Mesothelial cell of epicardium (in vitro differentiated cells): ENCODE results near the gene ELAVL3. TPM values are rescaled to one million over a fixed set of nuclear protein-coding genes. Genes with fewer than 3 reads are reported as not detected.

Source experiments
- DNase-seq, 2 experiments: peaks; one replicate each; pipeline ENCODE4 v3.0.0; 2021; ENCODE audit warnings: low spot score in 2 of 2; ENCODE audit not compliant: unreplicated experiment in 2 of 2
- H3K27ac Mint-ChIP-seq: 2 replicates; pipeline ENCODE4 v1.8.0; 2021; ENCODE audit warnings: mixed read lengths
- H3K27me3 Mint-ChIP-seq: 2 replicates; pipeline ENCODE4 v1.8.0; 2021; ENCODE audit warnings: low read depth, mixed read lengths
- H3K36me3 Mint-ChIP-seq: 2 replicates; pipeline ENCODE4 v1.8.0; 2021; ENCODE audit warnings: mixed read lengths
- H3K4me1 Mint-ChIP-seq: 2 replicates; pipeline ENCODE4 v1.8.0; 2021; ENCODE audit warnings: mixed read lengths
- H3K4me3 Mint-ChIP-seq: 2 replicates; pipeline ENCODE4 v1.8.0; 2021; ENCODE audit warnings: mild to moderate bottlenecking, moderate library complexity, mixed read lengths
- H3K9me3 Mint-ChIP-seq: 2 replicates; pipeline ENCODE4 v1.8.0; 2021; ENCODE audit warnings: mixed read lengths
- total RNA-seq: library from RNA; stranded (reverse); gene quantifications from 3 replicates; pipeline ENCODE4 v1.2.1, GENCODE V29; 2021
- TF ChIP-seq, protein P1 (sequence below): fragments of 200-600 bp; sonication (generic); IDR thresholded peaks from one replicate; pipeline ENCODE4 v1.5.0; 2021; ENCODE audit warnings: antibody characterized with exemption; ENCODE audit not compliant: unreplicated experiment

ELAVL3 gene
- total RNA-seq, 1 donor from 2014 or later = 0.07 TPM

- Mint-ChIP-seq H3K4me1 (no peaks in the 10 kb centered on the region), H3K36me3 (peaks cover 18% of the 10 kb centered on the region), H3K27me3 (no peaks in the 10 kb centered on the region), H3K9me3 (no peaks in the 10 kb centered on the region), H3K4me3 (no peak overlapping the region), H3K27ac (no peak overlapping the region)
- TF ChIP-seq, protein P1, sequence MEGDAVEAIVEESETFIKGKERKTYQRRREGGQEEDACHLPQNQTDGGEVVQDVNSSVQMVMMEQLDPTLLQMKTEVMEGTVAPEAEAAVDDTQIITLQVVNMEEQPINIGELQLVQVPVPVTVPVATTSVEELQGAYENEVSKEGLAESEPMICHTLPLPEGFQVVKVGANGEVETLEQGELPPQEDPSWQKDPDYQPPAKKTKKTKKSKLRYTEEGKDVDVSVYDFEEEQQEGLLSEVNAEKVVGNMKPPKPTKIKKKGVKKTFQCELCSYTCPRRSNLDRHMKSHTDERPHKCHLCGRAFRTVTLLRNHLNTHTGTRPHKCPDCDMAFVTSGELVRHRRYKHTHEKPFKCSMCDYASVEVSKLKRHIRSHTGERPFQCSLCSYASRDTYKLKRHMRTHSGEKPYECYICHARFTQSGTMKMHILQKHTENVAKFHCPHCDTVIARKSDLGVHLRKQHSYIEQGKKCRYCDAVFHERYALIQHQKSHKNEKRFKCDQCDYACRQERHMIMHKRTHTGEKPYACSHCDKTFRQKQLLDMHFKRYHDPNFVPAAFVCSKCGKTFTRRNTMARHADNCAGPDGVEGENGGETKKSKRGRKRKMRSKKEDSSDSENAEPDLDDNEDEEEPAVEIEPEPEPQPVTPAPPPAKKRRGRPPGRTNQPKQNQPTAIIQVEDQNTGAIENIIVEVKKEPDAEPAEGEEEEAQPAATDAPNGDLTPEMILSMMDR = no peak
- DNase-seq = no peak
Measured at GRCh38 chr19:11495885-11496284, 15.0 kb upstream of the ELAVL3 start.

GRCh38 chr19:11495481-11495880 is 14.6 kb upstream of the ELAVL3 start:
- TF ChIP-seq, protein P1 = no peak
- Mint-ChIP-seq H3K27me3 (no peaks in the 10 kb centered on the region), H3K27ac (no peak overlapping the region), H3K9me3 (no peaks in the 10 kb centered on the region), H3K36me3 (peaks cover 16% of the 10 kb centered on the region), H3K4me3 (no peak overlapping the region), H3K4me1 (no peaks in the 10 kb centered on the region)
- DNase-seq = no peak

DNA sequence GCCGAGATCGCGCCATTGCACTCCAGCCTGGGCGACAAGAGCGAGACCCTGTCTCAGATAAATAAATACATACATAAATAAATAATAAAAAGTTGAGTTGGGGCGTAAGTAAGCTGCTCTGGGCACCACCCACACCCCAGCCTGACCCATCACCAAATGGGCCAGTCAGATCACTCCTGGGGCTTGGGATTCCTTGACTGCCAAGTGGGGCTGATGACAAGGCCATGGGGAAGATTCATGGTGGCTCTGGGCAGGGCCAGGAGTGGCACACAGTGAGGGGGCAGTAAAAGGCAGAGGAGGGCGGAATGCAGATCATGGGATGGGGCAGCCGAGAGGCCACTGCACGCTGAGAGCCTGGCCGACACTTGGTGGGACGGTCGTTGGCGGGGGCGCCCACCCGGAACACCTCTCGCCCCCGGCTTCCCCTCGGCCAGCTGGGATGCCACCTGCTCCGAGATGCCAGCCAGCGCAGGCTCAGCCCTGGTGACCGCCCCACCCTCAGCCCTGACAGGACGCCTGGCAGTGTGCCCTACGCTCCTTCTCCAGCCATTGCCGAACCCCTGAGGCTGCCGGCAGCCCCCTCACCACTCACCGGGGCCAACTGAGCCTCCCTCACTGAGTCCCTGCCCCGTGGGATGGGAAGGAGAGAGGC is 13.9 kb upstream of the ELAVL3 start:
- Mint-ChIP-seq H3K27ac (no peak overlapping the region), H3K27me3 (no peaks in the 10 kb centered on the region), H3K36me3 (peaks cover 14% of the 10 kb centered on the region), H3K4me1 (no peaks in the 10 kb centered on the region), H3K4me3 (no peak overlapping the region), H3K9me3 (no peaks in the 10 kb centered on the region)
- no peak for DNase-seq
- TF ChIP-seq, protein P1 = no peak

- Mint-ChIP-seq H3K9me3 (no peaks in the 10 kb centered on the region), H3K36me3 (peaks cover 13% of the 10 kb centered on the region), H3K27me3 (peaks cover under 1% of the 10 kb centered on the region), H3K27ac (no peak overlapping the region), H3K4me3 (no peak overlapping the region), H3K4me1 (no peaks in the 10 kb centered on the region)
- TF ChIP-seq, protein P1 = no peak
- no peak for DNase-seq
Measured at GRCh38 chr19:11489378-11489777, 8.5 kb upstream of the ELAVL3 start.

- Mint-ChIP-seq H3K4me1 (peaks cover 2% of the 10 kb centered on the region), H3K36me3 (peaks cover 12% of the 10 kb centered on the region), H3K9me3 (no peaks in the 10 kb centered on the region), H3K27me3 (peaks cover 19% of the 10 kb centered on the region), H3K27ac (no peak overlapping the region), H3K4me3 (no peak overlapping the region)
- TF ChIP-seq, protein P1 = no peak
- DNase-seq = no peak
Measured at GRCh38 chr19:11486661-11487503, 6.0 kb upstream of the ELAVL3 start.
